Measurements from ENCODE around the gene ABTB2. TPM values are rescaled to one million over a fixed set of nuclear protein-coding genes. Genes with fewer than 3 reads are reported as not detected.

ABTB2 gene
- total and polyA plus RNA-seq, 10 of the 15 experiments (the other 5 are each of a cell fraction or from before 2014, with no cell fraction given), result 0.13 to 2.1 (median 0.72) TPM

DNA sequence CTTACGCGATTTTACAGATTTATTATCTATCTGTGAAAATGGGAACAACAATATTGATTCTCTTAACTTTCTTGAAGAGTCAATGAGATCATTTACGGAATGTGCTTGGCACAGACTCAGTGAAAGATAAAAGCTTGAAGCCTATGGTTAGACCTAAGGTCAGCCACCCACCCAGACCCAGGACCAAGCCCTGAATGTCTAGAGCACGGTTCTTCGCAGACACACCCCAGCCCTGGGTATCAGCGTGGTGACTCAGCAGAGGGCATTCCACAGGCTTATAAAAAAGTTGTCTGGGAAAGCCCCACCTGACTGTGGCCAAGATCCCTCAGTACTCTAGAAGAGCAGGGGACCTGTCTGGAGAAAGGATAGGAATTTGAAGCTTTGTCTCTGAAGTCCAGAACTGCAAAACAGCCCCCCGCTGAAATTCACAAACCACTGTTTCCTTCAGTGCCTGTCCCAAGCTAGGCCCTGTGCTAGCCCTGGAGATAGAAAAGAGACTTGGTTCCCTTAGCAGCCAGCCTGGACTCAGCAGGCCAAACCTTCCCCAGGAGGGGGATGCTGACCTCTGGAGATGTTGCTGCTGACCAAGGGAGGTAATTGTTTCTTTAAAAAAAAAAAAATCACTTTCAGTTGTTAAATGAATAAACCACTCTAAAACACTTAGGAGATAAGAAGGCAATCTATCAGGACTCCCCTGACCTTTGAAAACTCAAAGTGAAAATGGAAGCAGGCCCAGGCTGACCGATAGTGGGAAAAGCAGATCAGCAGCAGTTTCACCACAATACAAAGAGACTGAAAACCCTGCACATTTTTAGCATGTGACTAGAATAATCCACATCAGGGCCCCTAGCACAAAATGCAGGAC, 114.0 kb downstream of the ABTB2 start (continued):
- TF ChIP-seq, protein P1, sequence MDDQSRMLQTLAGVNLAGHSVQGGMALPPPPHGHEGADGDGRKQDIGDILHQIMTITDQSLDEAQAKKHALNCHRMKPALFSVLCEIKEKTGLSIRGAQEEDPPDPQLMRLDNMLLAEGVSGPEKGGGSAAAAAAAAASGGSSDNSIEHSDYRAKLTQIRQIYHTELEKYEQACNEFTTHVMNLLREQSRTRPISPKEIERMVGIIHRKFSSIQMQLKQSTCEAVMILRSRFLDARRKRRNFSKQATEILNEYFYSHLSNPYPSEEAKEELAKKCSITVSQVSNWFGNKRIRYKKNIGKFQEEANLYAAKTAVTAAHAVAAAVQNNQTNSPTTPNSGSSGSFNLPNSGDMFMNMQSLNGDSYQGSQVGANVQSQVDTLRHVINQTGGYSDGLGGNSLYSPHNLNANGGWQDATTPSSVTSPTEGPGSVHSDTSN (IDR thresholded peaks at IDR 0.05; ENCODE audit: insufficient replicate concordance, low read depth, low read length), result peak; percentile 44
- TF ChIP-seq, protein P2, sequence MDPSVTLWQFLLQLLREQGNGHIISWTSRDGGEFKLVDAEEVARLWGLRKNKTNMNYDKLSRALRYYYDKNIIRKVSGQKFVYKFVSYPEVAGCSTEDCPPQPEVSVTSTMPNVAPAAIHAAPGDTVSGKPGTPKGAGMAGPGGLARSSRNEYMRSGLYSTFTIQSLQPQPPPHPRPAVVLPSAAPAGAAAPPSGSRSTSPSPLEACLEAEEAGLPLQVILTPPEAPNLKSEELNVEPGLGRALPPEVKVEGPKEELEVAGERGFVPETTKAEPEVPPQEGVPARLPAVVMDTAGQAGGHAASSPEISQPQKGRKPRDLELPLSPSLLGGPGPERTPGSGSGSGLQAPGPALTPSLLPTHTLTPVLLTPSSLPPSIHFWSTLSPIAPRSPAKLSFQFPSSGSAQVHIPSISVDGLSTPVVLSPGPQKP (IDR thresholded peaks at IDR 0.05; ENCODE audit: low read depth, low read length), result no peak
- TF ChIP-seq HDGF (IDR thresholded peaks at IDR 0.05), result no peak
- peak; percentile 29; the same call in 1 of the 2 replicates for TF ChIP-seq RAD21 (IDR thresholded peaks at IDR 0.05; ENCODE audit: insufficient read depth, low read depth, low read length)
- TF ChIP-seq, protein P3, sequence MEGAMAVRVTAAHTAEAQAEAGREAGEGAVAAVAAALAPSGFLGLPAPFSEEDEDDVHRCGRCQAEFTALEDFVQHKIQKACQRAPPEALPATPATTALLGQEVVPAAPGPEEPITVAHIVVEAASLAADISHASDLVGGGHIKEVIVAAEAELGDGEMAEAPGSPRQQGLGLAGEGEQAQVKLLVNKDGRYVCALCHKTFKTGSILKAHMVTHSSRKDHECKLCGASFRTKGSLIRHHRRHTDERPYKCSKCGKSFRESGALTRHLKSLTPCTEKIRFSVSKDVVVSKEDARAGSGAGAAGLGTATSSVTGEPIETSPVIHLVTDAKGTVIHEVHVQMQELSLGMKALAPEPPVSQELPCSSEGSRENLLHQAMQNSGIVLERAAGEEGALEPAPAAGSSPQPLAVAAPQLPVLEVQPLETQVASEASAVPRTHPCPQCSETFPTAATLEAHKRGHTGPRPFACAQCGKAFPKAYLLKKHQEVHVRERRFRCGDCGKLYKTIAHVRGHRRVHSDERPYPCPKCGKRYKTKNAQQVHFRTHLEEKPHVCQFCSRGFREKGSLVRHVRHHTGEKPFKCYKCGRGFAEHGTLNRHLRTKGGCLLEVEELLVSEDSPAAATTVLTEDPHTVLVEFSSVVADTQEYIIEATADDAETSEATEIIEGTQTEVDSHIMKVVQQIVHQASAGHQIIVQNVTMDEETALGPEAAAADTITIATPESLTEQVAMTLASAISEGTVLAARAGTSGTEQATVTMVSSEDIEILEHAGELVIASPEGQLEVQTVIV (IDR thresholded peaks at IDR 0.05; ENCODE audit: borderline replicate concordance, partially characterized antibody), result no peak
- TF ChIP-seq, protein P4, sequence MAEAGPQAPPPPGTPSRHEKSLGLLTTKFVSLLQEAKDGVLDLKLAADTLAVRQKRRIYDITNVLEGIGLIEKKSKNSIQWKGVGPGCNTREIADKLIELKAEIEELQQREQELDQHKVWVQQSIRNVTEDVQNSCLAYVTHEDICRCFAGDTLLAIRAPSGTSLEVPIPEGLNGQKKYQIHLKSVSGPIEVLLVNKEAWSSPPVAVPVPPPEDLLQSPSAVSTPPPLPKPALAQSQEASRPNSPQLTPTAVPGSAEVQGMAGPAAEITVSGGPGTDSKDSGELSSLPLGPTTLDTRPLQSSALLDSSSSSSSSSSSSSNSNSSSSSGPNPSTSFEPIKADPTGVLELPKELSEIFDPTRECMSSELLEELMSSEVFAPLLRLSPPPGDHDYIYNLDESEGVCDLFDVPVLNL (IDR thresholded peaks at IDR 0.05; ENCODE audit: low read depth, low read length), result no peak
- no peak for TF ChIP-seq HDAC6 (IDR thresholded peaks at IDR 0.05; ENCODE audit: unreplicated experiment)
- TF ChIP-seq PAX8 (IDR thresholded peaks at IDR 0.05), result no peak
- TF ChIP-seq ZNF217 (IDR thresholded peaks at IDR 0.05), result peak; percentile 45; the same call in 1 of the 2 replicates
- TF ChIP-seq, protein P5, sequence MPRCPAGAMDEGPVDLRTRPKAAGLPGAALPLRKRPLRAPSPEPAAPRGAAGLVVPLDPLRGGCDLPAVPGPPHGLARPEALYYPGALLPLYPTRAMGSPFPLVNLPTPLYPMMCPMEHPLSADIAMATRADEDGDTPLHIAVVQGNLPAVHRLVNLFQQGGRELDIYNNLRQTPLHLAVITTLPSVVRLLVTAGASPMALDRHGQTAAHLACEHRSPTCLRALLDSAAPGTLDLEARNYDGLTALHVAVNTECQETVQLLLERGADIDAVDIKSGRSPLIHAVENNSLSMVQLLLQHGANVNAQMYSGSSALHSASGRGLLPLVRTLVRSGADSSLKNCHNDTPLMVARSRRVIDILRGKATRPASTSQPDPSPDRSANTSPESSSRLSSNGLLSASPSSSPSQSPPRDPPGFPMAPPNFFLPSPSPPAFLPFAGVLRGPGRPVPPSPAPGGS (IDR thresholded peaks at IDR 0.05; ENCODE audit: borderline replicate concordance, insufficient read depth, low read depth, low read length, poor library complexity, severe bottlenecking), result peak; percentile 56
- TF ChIP-seq MXI1 (IDR thresholded peaks at IDR 0.05; ENCODE audit: low read depth, low read length), result peak; percentile 47
- peak; percentile 94 for TF ChIP-seq BCL11A (IDR thresholded peaks at IDR 0.05; ENCODE audit: low read depth, low read length)
- TF ChIP-seq SIN3A (IDR thresholded peaks at IDR 0.05; ENCODE audit: low read depth, low read length), result no peak
- TF ChIP-seq, protein P6, sequence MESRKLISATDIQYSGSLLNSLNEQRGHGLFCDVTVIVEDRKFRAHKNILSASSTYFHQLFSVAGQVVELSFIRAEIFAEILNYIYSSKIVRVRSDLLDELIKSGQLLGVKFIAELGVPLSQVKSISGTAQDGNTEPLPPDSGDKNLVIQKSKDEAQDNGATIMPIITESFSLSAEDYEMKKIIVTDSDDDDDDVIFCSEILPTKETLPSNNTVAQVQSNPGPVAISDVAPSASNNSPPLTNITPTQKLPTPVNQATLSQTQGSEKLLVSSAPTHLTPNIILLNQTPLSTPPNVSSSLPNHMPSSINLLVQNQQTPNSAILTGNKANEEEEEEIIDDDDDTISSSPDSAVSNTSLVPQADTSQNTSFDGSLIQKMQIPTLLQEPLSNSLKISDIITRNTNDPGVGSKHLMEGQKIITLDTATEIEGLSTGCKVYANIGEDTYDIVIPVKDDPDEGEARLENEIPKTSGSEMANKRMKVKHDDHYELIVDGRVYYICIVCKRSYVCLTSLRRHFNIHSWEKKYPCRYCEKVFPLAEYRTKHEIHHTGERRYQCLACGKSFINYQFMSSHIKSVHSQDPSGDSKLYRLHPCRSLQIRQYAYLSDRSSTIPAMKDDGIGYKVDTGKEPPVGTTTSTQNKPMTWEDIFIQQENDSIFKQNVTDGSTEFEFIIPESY (IDR thresholded peaks at IDR 0.05), result no peak
